HepG2 (cell line): ENCODE data around the gene ZSWIM7. TPM values are rescaled to one million over a fixed set of nuclear protein-coding genes. Genes with fewer than 3 reads are reported as not detected.

ENCODE experiments used
- BCL6 ChIP-seq: IDR thresholded peaks from 2 replicates; pipeline ENCODE4 v1.6.1; 2016; ENCODE audit warnings: missing genetic modification reagents, missing compliant biosample characterization
- HNF4A ChIP-seq: sonication (generic); formaldehyde crosslinking; IDR thresholded peaks from 2 replicates; pipeline ENCODE4 v1.4.0; 2020; ENCODE audit warnings: missing genetic modification reagents
- PCBP2 ChIP-seq: fragments of 200-400 bp; formaldehyde crosslinking; optimal IDR thresholded peaks from 2 replicates; pipeline ENCODE3; 2018; ENCODE audit warnings: low read length, low read depth; ENCODE audit not compliant: poor library complexity, severe bottlenecking
- polyA plus RNA-seq, 8 experiments: library from polyadenylated mRNA; depleted of rRNA in 3 of 8; stranded (reverse) in 7 of 8; unstranded in 1 of 8; fragments of >200 nt; fragmentation: Illumina TruSeq in 4 of 8; extraction: Trizol in 4 of 8; gene quantifications; 2 replicates each; pipeline versions ENCODE4 v1.2.1 to v1.2.3, GENCODE V29; 2011 to 2016; ENCODE audit warnings: low read depth in 4 of 8, missing spikeins in 1 of 8, mixed read lengths in 1 of 8; ENCODE audit not compliant: insufficient read depth in 1 of 8
- total RNA-seq, 5 experiments: library from RNA; depleted of rRNA; stranded (reverse); fragments of >200 nt; fragmentation: Illumina TruSeq; extraction: Trizol; gene quantifications; 2 replicates each; pipeline ENCODE4 v1.2.3, GENCODE V29; 2016; ENCODE audit warnings: low read depth in 1 of 5
- TF ChIP-seq, protein P1 (sequence below): sonication (generic); formaldehyde crosslinking; IDR thresholded peaks from 2 replicates; pipeline ENCODE4 v1.4.0; 2020; ENCODE audit warnings: missing genetic modification reagents, low read depth, mild to moderate bottlenecking, borderline replicate concordance
- TF ChIP-seq, protein P2 (sequence below): sonication (generic); formaldehyde crosslinking; IDR thresholded peaks from 2 replicates; pipeline ENCODE4 v1.5.1; 2020; ENCODE audit warnings: mild to moderate bottlenecking, missing genetic modification reagents, moderate library complexity

ZSWIM7 gene
- total and polyA plus RNA-seq, 2 of the 13 experiments (the other 11 are each of a cell fraction or from before 2014, with no cell fraction given): 13.1 to 28.1 TPM

DNA sequence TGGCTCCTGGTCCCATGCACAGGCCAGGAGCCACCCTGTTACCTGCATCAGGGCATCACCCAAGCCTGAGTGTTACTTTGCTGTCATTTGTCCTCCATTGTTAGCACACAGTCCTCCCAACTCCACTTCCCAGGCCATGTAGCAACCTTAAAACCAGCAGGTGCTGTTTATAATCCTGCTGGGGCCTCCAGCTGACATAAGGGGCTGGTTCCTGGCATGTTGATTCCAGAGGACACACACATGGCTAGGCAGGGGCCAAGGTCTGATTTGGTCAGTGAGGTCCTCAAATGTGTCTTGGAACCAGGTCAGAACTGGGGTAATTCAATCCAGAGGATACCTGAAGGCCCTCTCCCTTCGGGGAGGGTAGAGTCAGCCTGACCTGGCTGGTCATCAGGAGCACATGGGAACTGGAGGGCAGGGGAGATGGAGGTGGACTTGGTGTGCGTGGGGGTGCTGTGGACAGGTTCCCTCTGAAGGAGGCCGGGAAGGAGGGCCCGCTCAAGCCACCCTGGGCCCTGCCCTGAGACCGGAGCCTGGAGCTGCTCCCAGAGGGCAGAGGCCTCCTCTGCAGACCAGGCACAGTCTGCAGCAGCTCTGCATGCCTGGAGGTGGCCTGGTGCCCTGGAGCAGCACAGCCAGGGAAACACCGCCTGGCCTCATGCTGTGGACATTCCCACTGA is 48.0 kb downstream of the ZSWIM7 start (continued):
- TF ChIP-seq PCBP2: no peak
- TF ChIP-seq BCL6 (CRISPR knock-in tag): no peak
- TF ChIP-seq, protein P1, sequence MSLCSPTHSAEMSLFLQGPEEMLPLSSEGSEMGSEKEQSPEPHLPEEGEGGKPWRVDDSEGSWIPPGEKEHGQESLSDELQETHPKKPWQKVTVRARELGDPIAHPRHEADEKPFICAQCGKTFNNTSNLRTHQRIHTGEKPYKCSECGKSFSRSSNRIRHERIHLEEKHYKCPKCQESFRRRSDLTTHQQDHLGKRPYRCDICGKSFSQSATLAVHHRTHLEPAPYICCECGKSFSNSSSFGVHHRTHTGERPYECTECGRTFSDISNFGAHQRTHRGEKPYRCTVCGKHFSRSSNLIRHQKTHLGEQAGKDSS (CRISPR knock-in tag): no peak
- no peak for TF ChIP-seq HNF4A (CRISPR knock-in tag)
- TF ChIP-seq, protein P2, sequence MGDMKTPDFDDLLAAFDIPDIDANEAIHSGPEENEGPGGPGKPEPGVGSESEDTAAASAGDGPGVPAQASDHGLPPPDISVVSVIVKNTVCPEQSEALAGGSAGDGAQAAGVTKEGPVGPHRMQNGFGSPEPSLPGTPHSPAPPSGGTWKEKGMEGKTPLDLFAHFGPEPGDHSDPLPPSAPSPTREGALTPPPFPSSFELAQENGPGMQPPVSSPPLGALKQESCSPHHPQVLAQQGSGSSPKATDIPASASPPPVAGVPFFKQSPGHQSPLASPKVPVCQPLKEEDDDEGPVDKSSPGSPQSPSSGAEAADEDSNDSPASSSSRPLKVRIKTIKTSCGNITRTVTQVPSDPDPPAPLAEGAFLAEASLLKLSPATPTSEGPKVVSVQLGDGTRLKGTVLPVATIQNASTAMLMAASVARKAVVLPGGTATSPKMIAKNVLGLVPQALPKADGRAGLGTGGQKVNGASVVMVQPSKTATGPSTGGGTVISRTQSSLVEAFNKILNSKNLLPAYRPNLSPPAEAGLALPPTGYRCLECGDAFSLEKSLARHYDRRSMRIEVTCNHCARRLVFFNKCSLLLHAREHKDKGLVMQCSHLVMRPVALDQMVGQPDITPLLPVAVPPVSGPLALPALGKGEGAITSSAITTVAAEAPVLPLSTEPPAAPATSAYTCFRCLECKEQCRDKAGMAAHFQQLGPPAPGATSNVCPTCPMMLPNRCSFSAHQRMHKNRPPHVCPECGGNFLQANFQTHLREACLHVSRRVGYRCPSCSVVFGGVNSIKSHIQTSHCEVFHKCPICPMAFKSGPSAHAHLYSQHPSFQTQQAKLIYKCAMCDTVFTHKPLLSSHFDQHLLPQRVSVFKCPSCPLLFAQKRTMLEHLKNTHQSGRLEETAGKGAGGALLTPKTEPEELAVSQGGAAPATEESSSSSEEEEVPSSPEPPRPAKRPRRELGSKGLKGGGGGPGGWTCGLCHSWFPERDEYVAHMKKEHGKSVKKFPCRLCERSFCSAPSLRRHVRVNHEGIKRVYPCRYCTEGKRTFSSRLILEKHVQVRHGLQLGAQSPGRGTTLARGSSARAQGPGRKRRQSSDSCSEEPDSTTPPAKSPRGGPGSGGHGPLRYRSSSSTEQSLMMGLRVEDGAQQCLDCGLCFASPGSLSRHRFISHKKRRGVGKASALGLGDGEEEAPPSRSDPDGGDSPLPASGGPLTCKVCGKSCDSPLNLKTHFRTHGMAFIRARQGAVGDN (CRISPR knock-in tag): peak; percentile 26; the same call in 1 of the 2 replicates
